Hepatocyte (in vitro differentiated cells): Measurements from ENCODE around the gene JUND. TPM values are rescaled to one million over a fixed set of nuclear protein-coding genes. Genes with fewer than 3 reads are reported as not detected.

Source experiments
- DNase-seq: peaks from one replicate; pipeline ENCODE4 v3.0.0-alpha.2; 2016; ENCODE audit warnings: low spot score
- H2AFZ ChIP-seq: fragments of 200-600 bp; sonication (generic); 2 replicates; pipeline ENCODE4 v1.6.0; 2016; ENCODE audit warnings: antibody characterized with exemption, mild to moderate bottlenecking
- H3K27ac ChIP-seq: fragments of 200-600 bp; sonication (generic); 2 replicates; pipeline ENCODE4 v1.5.1; 2016; ENCODE audit warnings: mild to moderate bottlenecking
- H3K27me3 ChIP-seq: fragments of 200-600 bp; sonication (generic); 2 replicates; pipeline ENCODE4 v1.6.1; 2016
- H3K36me3 ChIP-seq: fragments of 200-600 bp; sonication (generic); replicated peaks from 2 replicates; pipeline ENCODE4 v1.5.1; 2016; ENCODE audit warnings: low read depth; ENCODE audit not compliant: insufficient read depth
- H3K4me1 ChIP-seq: fragments of 200-600 bp; sonication (generic); 2 replicates; pipeline ENCODE4 v1.5.1; 2016; ENCODE audit warnings: mild to moderate bottlenecking, moderate library complexity; ENCODE audit not compliant: insufficient read depth
- H3K4me2 ChIP-seq: fragments of 200-600 bp; sonication (generic); 2 replicates; pipeline ENCODE4 v1.6.0; 2016
- H3K4me3 ChIP-seq: fragments of 200-600 bp; sonication (generic); 2 replicates; pipeline ENCODE4 v1.5.1; 2016; ENCODE audit warnings: mild to moderate bottlenecking
- H3K79me2 ChIP-seq: fragments of 200-600 bp; sonication (generic); 2 replicates; pipeline ENCODE4 v1.6.0; 2017; ENCODE audit warnings: mild to moderate bottlenecking
- H3K9me2 ChIP-seq: fragments of 200-600 bp; sonication (generic); replicated peaks from 2 replicates; pipeline ENCODE4 v1.6.0; 2017; ENCODE audit warnings: mild to moderate bottlenecking; ENCODE audit not compliant: insufficient read depth
- H3K9me3 ChIP-seq: fragments of 200-600 bp; sonication (generic); 2 replicates; pipeline ENCODE4 v1.5.1; 2016; ENCODE audit warnings: low read depth, mild to moderate bottlenecking
- H4K20me1 ChIP-seq: fragments of 200-600 bp; sonication (generic); 2 replicates; pipeline ENCODE4 v1.6.0; 2016; ENCODE audit warnings: mild to moderate bottlenecking; ENCODE audit not compliant: insufficient read depth, poor library complexity, severe bottlenecking
- CTCF ChIP-seq: fragments of 200-600 bp; sonication (generic); IDR thresholded peaks from 2 replicates; pipeline ENCODE4 v1.5.1; 2016; ENCODE audit warnings: antibody characterized with exemption, mild to moderate bottlenecking; ENCODE audit not compliant: poor library complexity
- EZH2 ChIP-seq: fragments of 200-600 bp; sonication (generic); IDR thresholded peaks from 2 replicates; pipeline ENCODE4 v1.6.1; 2016; ENCODE audit warnings: antibody characterized with exemption, mild to moderate bottlenecking, borderline replicate concordance
- EZH2phosphoT487 ChIP-seq: fragments of 200-600 bp; sonication (generic); IDR thresholded peaks from one replicate; pipeline ENCODE4 v1.6.1; 2018; ENCODE audit warnings: antibody characterized with exemption, mild to moderate bottlenecking, low read depth, moderate library complexity; ENCODE audit not compliant: unreplicated experiment, severe bottlenecking
- WGBS: methylation state at CpG from one replicate; pipeline ENCODE4 v1.1.6; 2016; ENCODE audit warnings: low lambda C conversion rate; ENCODE audit errors: missing lambda C conversion rate; 5-methylcytosine and 5-hydroxymethylcytosine counted together
- polyA plus RNA-seq: library from polyadenylated mRNA; unstranded; fragments of >200 nt; fragmentation: Nextera tagmentation; extraction: Ambion mirVana; gene quantifications from 2 replicates; pipeline ENCODE4 v1.2.1, GENCODE V29; 2016
- total RNA-seq: library from RNA; depleted of rRNA; stranded (reverse); fragments of >200 nt; gene quantifications from 2 replicates; pipeline ENCODE4 v1.2.3, GENCODE V29; 2014

Gene JUND
- total and polyA plus RNA-seq, 2 experiments from 2014 or later, result 307 to 698 TPM

GRCh38 chr19:18284712-18285360 is 3.4 kb upstream of the JUND start:
- no peaks in the 10 kb centered on the region for H3K9me2 ChIP-seq
- WGBS, result 75% methylated on average over 12 of the region's 12 CpGs
- TF ChIP-seq EZH2, result no peak
- no peak for TF ChIP-seq CTCF
- TF ChIP-seq EZH2phosphoT487, result no peak
- peaks cover 33% of the 10 kb centered on the region for H3K4me1 ChIP-seq
- H4K20me1 ChIP-seq, result peaks cover 6% of the 10 kb centered on the region
- peaks cover 14% of the 10 kb centered on the region for H3K79me2 ChIP-seq
- no peak for DNase-seq
- no peaks in the 10 kb centered on the region for H3K27me3 ChIP-seq
- no peaks in the 10 kb centered on the region for H3K9me3 ChIP-seq
- no peak overlapping the region for H3K4me3 ChIP-seq
- no peaks in the 10 kb centered on the region for H3K36me3 ChIP-seq
- no peak overlapping the region for H2AFZ ChIP-seq
- no peak overlapping the region for H3K4me2 ChIP-seq
- H3K27ac ChIP-seq, result peak overlapping the region; percentile 75

DNA sequence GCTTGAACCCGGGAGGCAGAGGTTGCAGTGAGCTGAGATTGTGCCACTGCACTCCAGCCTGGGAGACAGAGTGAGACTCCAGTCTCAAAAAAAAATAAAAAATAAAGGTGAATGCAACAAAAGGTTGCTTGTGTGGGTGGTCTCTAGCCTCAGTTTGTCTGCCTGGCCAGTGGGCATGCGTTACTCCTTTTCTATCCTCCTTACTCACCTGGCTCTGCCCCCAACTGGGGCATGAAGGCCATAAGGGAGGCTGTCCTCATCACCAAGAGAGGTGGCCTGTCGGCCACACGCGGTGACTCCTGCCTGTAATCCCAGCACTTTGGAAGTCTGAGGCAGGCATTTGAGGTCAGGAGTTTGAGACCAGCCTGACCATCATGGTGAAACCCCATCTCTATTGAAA is 1.9 kb upstream of the JUND start:
- Histone ChIP-seq H3K27ac (peak overlapping the region; percentile 100), H3K27me3 (no peaks in the 10 kb centered on the region), H3K9me3 (no peaks in the 10 kb centered on the region), H3K9me2 (no peaks in the 10 kb centered on the region), H2AFZ (no peak overlapping the region), H3K4me2 (peak overlapping the region; percentile 82), H3K36me3 (no peaks in the 10 kb centered on the region), H3K4me3 (no peak overlapping the region), H3K79me2 (peaks cover 27% of the 10 kb centered on the region), H3K4me1 (peaks cover 33% of the 10 kb centered on the region), H4K20me1 (peaks cover 18% of the 10 kb centered on the region)
- no peak for DNase-seq
- no peak for TF ChIP-seq EZH2phosphoT487
- no peak for TF ChIP-seq EZH2
- no peak for TF ChIP-seq CTCF
- 96% methylated on average over 5 of the region's 5 CpGs for WGBS

GRCh38 chr19:18282788-18283141 is 1.3 kb upstream of the JUND start:
- TF ChIP-seq EZH2phosphoT487, result no peak
- TF ChIP-seq EZH2, result no peak
- no peak for TF ChIP-seq CTCF
- Histone ChIP-seq H4K20me1 (peaks cover 24% of the 10 kb centered on the region), H3K4me2 (peak overlapping the region; percentile 82), H3K4me3 (no peak overlapping the region), H3K27ac (peak overlapping the region; percentile 100), H3K36me3 (no peaks in the 10 kb centered on the region), H3K9me2 (no peaks in the 10 kb centered on the region), H3K27me3 (no peaks in the 10 kb centered on the region), H2AFZ (no peak overlapping the region), H3K9me3 (no peaks in the 10 kb centered on the region), H3K4me1 (peaks cover 33% of the 10 kb centered on the region), H3K79me2 (peaks cover 32% of the 10 kb centered on the region)
- WGBS, result 53% methylated on average over 4 of the region's 4 CpGs
- DNase-seq, result peak; percentile 74
